NCI-H774 (cell line): Measurements from ENCODE around the gene PRR20B.
"Not testable (repeated sequence)": the region's sequence is repeated elsewhere in the genome, so short reads cannot be mapped to it uniquely, and the experiment has no call there.

ENCODE experiments used
- DNase-seq: peaks from one replicate; lab custom pipeline; 2025; lab: John Stamatoyannopoulos, UW

PRR20B gene

GRCh38 chr13:57147188-57147587 is at the start of gene PRR20B:
TSS of gene PRR20B (plus strand) at chr13:57147488. CDS start at chr13:57147875, 387 bp downstream.
- DNase-seq = not testable (repeated sequence)

GRCh38 chr13:57114945-57115344 is 32.3 kb upstream of the PRR20B start:
- no peak for DNase-seq

GRCh38 chr13:57123681-57124080 is 23.6 kb upstream of the PRR20B start:
- no peak for DNase-seq

GRCh38 chr13:57128909-57129308 is 18.4 kb upstream of the PRR20B start:
- no peak for DNase-seq

- DNase-seq = no peak
Measured at GRCh38 chr13:57136093-57136492, 11.2 kb upstream of the PRR20B start.

GRCh38 chr13:57137585-57137984 is 9.7 kb upstream of the PRR20B start:
- no peak for DNase-seq

- DNase-seq = no peak
Measured at GRCh38 chr13:57138988-57139387, 8.3 kb upstream of the PRR20B start.

GRCh38 chr13:57139781-57140180 is 7.5 kb upstream of the PRR20B start:
- not testable (repeated sequence) for DNase-seq

- not testable (repeated sequence) for DNase-seq
Measured at GRCh38 chr13:57140235-57140968, 6.9 kb upstream of the PRR20B start, which contains the start of gene PRR20A. TSS of gene PRR20A (plus strand) at chr13:57140918. CDS start at chr13:57141305, 387 bp downstream.

- not testable (repeated sequence) for DNase-seq
Measured at GRCh38 chr13:57148106-57148505, 818 bp downstream of the PRR20B start.

- not testable (repeated sequence) for DNase-seq
Measured at GRCh38 chr13:57153761-57154160, 6.5 kb downstream of the PRR20B start, which contains the start of gene PRR20C. TSS of gene PRR20C (plus strand) at chr13:57154061. CDS start at chr13:57154448, 387 bp downstream.

GRCh38 chr13:57160332-57160731 is 13.0 kb downstream of the PRR20B start, which contains the start of gene PRR20D:
TSS of gene PRR20D (plus strand) at chr13:57160632. CDS start at chr13:57161019, 387 bp downstream.
- not testable (repeated sequence) for DNase-seq

GRCh38 chr13:57166897-57167296 is 19.6 kb downstream of the PRR20B start, which contains the start of gene PRR20E:
TSS of gene PRR20E (plus strand) at chr13:57167197. CDS start at chr13:57167584, 387 bp downstream.
- DNase-seq = not testable (repeated sequence)

GRCh38 chr13:57191667-57192066 is 44.4 kb downstream of the PRR20B start:
- DNase-seq = no peak
